Omental fat pad (tissue), 4 donors: ENCODE results near the gene VDAC2. TPM values are rescaled to one million over a fixed set of nuclear protein-coding genes. Genes with fewer than 3 reads are reported as not detected.

ENCODE experiments used
- ATAC-seq: fragments of 150-250 bp; one replicate; pipeline ENCODE4 v1.9.1; 2016; ENCODE audit warnings: mild to moderate bottlenecking, moderate library complexity; ENCODE audit not compliant: low FRiP score
- DNase-seq: peaks from one replicate; pipeline ENCODE4 v3.0.0-alpha.2; 2019; ENCODE audit warnings: low spot score
- total RNA-seq, 4 donors: library from RNA; depleted of rRNA; stranded (reverse); fragments of >200 nt; gene quantifications; one replicate each; pipeline ENCODE4 v1.1.0, GENCODE V29; 2016
- TF ChIP-seq, protein P1 (sequence below), 3 donors: fragments of 450-650 bp; IDR thresholded peaks; one replicate each; pipeline ENCODE4 v1.5.1; 2016 to 2017; ENCODE audit warnings: antibody characterized with exemption in 3 of 3, mild to moderate bottlenecking in 3 of 3, moderate library complexity in 2 of 3

Gene VDAC2
- total RNA-seq, 4 donors from 2014 or later = 111 to 143 (median 131) TPM

DNA sequence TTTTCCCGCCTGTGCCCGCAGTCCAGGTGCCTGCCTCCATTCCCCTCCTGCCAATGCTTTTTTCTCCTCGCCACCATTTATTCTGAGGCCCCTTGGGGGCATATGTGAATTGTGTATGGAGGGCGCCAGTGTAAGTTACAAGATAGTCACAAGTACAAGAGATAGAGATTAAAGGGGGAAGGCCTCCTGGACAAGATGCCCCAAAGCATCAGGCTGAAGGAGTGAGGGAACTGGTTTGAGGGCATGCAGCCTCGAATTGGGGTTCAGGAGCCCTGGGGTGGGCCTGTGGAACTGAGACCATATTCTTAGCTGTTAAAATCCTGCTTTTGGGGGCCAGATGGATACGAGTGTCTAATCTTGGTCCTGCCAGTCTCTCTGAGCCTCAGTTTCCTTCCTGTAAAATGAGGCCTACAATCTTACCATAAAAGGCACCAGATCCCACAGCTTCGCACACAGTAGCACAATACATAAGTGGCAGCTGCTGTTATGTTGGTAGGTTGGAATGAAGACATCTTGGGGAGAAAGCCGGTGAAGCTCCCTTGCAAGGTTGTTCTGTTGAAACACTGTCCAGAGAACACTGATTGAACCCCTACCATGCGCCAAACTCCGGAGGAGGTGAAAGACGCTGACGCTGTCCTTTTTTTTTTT is 25.7 kb downstream of the VDAC2 start:
- DNase-seq = no peak
- TF ChIP-seq, protein P1, sequence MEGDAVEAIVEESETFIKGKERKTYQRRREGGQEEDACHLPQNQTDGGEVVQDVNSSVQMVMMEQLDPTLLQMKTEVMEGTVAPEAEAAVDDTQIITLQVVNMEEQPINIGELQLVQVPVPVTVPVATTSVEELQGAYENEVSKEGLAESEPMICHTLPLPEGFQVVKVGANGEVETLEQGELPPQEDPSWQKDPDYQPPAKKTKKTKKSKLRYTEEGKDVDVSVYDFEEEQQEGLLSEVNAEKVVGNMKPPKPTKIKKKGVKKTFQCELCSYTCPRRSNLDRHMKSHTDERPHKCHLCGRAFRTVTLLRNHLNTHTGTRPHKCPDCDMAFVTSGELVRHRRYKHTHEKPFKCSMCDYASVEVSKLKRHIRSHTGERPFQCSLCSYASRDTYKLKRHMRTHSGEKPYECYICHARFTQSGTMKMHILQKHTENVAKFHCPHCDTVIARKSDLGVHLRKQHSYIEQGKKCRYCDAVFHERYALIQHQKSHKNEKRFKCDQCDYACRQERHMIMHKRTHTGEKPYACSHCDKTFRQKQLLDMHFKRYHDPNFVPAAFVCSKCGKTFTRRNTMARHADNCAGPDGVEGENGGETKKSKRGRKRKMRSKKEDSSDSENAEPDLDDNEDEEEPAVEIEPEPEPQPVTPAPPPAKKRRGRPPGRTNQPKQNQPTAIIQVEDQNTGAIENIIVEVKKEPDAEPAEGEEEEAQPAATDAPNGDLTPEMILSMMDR (IDR thresholded peaks at IDR 0.05) = no peak
- no peak for ATAC-seq

DNA sequence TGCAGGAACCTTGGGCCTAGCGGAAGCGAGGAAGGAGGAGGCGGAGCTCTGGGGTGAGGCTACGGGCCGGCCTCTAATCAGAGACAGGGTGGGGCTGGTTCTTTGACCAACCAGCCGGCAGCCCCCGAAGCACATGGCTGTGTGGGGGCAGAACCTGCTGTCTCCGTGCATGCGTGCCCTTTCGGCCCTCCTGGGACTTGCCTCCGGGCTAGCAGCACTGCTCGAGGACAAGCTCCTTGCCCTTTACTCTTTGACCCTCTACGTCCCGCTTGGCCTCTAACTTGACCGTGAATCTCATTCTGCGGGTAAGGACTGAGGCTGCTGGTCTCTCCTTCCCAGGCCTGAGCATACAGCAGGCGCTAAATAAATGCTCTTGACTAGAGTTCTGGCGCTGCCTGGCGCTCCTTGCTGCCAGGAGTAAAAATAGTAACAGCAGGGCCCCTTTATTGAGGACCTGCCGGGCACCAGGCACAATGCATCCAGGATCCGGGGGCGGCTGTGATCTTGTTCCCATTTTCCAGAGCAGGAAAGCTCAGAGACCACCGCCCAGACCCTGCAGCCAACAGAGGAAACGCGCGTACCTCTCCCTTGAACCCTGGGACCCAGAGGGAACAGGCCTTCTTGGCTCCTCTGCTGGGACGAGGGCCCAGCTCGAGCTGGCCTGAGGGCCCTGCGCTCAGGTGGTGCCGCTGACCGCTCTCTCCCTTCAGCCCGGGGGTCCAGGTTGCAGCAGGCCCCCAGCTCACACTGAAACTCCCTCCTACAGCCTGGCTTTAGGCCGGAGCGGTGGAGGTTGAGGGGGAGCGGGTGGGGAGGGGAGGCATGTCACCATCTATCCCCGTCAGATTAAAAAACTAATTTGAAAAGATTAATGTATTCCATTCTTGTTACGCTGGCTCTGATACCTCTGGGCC is 27.8 kb downstream of the VDAC2 start:
- ATAC-seq (no peak), DNase-seq (no peak)
- TF ChIP-seq, protein P1 (IDR thresholded peaks at IDR 0.05) = no peak

DNA sequence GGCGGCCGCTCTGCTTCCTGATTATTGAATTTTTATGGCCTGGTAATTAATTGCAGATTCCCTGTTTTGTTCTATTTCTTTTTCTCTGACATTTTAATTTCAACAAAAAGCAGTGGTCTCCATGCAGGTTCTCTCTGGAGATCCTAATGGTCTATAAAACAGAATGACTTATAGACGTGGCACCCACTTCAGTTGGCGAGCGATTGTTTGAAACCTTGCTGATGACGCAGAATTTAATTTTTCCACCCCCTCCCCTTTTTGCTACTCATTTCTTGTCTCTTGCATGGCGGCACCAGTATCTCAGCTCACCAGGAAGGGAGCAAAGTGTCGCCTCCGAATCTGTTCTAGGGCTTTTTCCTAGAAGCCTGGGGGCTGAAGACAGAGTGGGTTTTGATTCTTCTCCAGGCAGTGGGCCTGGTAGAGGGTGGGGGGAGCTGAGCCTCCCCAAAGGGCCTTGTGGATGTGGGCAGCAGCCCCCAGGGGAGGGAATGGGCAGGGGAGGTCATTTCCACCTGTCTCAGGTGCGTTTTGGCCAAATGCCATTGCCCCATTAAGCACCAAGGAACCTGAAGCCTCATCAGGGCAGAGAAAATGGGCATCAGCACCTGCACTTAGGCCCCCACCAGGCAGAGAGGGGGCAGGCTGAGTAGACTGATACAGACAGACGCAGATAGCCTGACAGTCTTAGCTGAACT is 28.6 kb downstream of the VDAC2 start:
- ATAC-seq = no peak
- no peak for DNase-seq
- TF ChIP-seq, protein P1 (IDR thresholded peaks at IDR 0.05) = no peak

DNA sequence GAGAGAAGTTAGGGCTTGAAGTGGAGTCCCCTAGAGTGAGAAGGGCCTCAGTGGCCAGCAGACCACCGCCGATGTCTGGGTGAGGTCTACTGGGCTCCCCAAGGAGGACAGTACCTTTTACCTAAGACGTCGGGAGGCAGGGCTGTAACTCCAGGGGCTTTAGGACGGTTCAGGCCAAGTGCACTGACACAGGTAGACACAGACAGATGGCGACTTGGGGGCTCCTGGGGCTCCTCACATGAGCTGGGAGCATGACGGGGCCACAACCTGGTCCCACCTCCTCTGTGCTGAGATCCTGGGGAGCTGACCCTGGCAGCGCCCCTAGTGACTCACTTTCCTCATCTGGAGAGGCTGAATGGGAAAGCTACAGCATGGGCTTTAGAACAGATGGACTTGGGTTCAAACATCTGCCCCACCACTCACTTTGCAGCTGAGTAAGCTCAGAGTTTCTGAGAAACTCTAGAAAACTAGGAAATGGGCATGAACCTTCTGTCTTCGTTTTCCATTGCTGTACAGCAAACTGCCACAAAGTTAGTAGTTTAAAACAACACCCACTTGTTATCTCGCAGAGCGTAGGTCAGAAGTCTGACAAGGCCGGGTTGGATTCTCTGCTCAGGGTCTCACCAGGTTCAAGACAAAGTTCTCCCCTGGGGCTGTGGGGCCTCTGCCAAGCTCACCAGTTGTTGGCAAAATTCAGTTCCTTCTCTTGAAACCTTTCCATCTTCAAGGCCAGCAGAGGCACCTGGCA is 29.9 kb downstream of the VDAC2 start:
- TF ChIP-seq, protein P1 (IDR thresholded peaks at IDR 0.05) = no peak
- ATAC-seq (no peak), DNase-seq (no peak)

DNA sequence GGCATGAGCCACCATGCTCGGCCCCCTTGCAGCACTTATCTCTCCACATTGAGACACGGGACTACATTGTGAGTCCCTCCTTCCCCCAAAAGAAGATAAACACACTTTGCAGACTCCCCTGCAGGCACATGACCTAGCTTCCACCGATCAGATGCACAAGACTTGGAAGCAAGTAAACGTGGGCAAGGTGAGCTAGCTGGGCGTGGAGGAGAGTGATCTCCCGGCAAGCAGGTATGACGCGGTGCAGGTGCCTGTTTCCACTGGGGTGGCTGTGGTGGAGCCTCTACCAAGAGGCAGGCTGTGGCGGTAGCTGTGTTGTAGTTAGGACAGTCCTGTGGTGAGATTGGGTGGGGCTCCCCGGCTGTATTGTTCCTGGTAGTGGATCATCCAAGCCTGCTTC is 32.8 kb downstream of the VDAC2 start:
- ATAC-seq (no peak), DNase-seq (no peak)
- TF ChIP-seq, protein P1 (IDR thresholded peaks at IDR 0.05) = no peak

DNA sequence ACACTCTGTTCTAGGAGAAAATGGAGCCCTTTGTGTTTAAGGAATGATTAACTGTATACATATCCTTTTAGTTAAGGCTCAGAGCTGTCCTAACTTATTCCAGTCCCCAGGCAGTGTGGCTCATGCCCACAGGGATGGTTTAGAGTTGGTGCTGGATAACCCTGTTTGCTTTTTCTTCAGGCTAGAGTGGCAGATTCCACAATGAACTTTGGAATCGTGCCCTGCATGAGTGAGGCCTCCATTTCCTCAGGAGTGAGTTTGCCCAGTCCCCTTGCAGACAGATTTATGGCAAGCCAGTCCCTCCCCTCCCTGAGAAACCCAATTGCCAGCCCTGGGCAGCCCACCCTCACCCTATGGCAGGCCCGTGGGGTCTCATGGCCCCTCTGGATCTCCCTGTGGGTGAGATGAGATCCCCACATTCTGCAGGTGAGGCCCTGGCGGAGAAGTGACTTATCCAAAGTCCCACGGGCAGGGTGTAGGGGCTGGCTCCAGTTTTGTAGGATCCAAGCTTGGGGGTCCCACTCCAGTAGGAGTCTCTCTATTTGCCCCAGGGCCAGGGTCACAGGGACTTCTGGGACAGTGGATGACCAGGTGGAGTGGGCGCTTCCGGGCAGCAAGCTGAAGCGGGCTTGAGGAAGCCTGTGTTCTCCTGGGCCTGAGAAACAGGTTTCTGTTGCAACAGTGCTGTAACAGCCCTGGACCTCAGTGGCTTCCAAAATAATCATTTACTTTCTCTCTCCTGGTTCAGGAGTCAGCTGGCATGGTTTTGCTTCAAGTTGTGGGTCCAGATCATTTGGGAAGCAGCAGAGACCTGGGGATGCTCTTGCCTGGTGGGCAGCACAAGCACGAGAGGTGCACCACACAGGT is 34.1 kb downstream of the VDAC2 start:
- DNase-seq = no peak
- TF ChIP-seq, protein P1 (IDR thresholded peaks at IDR 0.05) = no peak
- no peak for ATAC-seq
